H1 (cell line): ENCODE results near the gene CELF4. TPM values are rescaled to one million over a fixed set of nuclear protein-coding genes. Genes with fewer than 3 reads are reported as not detected.
A peak's percentile ranks its signal among the peaks of the same experiment; 100 is the strongest.

ENCODE experiments used
- CTCF ChIA-PET: fragments of 300-600 bp; sonication (Branson Sonifier 250); formaldehyde crosslinking; loops from one replicate; lab custom pipeline; 2021; ENCODE audit not compliant: partially characterized antibody; lab: Charles Lee
- POLR2A ChIA-PET: fragments of 300-600 bp; sonication (Branson Sonifier 250); formaldehyde crosslinking; loops from one replicate; lab custom pipeline; 2021; ENCODE audit warnings: inconsistent platforms; ENCODE audit not compliant: partially characterized antibody; lab: Charles Lee
- DNase-seq, 2 experiments: peaks; one replicate each; pipeline versions ENCODE4 v3.0.0 to v3.0.0-alpha.2; 2010 to 2022; ENCODE audit warnings: low spot score in 2 of 2, low read depth in 1 of 2, mixed read lengths in 1 of 2
- FAIRE-seq: peaks from 2 replicates; lab custom pipeline; 2011; peaks lifted over from hg19 to GRCh38; lab: Jason Lieb, UNC
- H2AFZ ChIP-seq: 2 replicates; pipeline ENCODE4 v1.8.1; 2012; ENCODE audit warnings: low read length, inconsistent platforms
- H2AK5ac ChIP-seq: 2 replicates; pipeline ENCODE4 v1.6.1; 2013; ENCODE audit warnings: low read depth, low read length
- H2BK120ac ChIP-seq: replicated peaks from 2 replicates; pipeline ENCODE3; 2013; ENCODE audit warnings: low read depth, low read length, inconsistent platforms
- H2BK12ac ChIP-seq: 2 replicates; pipeline ENCODE4 v1.6.1; 2013; ENCODE audit warnings: low read depth, low read length
- H2BK15ac ChIP-seq: 2 replicates; pipeline ENCODE4 v1.6.1; 2013; ENCODE audit warnings: low read length
- H2BK20ac ChIP-seq: 2 replicates; pipeline ENCODE4 v1.6.1; 2013; ENCODE audit warnings: low read length
- H2BK5ac ChIP-seq: 2 replicates; pipeline ENCODE4 v1.6.1; 2013; ENCODE audit warnings: low read depth, low read length
- H3K14ac ChIP-seq: 2 replicates; pipeline ENCODE4 v1.6.1; 2013; ENCODE audit warnings: inconsistent platforms; ENCODE audit not compliant: insufficient read length
- H3K18ac ChIP-seq: 2 replicates; pipeline ENCODE4 v1.6.1; 2013; ENCODE audit warnings: low read length; ENCODE audit errors: extremely low read depth
- H3K23ac ChIP-seq: 2 replicates; pipeline ENCODE4 v1.6.1; 2013; ENCODE audit warnings: inconsistent platforms; ENCODE audit not compliant: insufficient read length
- H3K23me2 ChIP-seq: 2 replicates; pipeline ENCODE4 v1.6.1; 2013; ENCODE audit warnings: low read depth, low read length
- H3K27ac ChIP-seq: 2 replicates; pipeline ENCODE4 v1.6.1; 2011; ENCODE audit warnings: low read depth, low read length, inconsistent platforms
- H3K27me3 ChIP-seq, 4 experiments: replicated peaks in 1 of 4; 1 replicate in 1 of 4; 2 replicates in 3 of 4; pipeline versions ENCODE4 v1.6.1 to v1.8.1; 2011 to 2013; ENCODE audit warnings: low read length in 3 of 4, mild to moderate bottlenecking in 3 of 4, inconsistent platforms in 2 of 4, mixed read lengths in 2 of 4, moderate library complexity in 1 of 4; ENCODE audit not compliant: control insufficient read depth in 3 of 4, insufficient read depth in 3 of 4; ENCODE audit errors: extremely low read depth in 1 of 4
- H3K36me3 ChIP-seq, 4 experiments: 2 replicates each; pipeline versions ENCODE4 v1.6.1 to v1.8.1; 2011 to 2013; ENCODE audit warnings: mild to moderate bottlenecking in 4 of 4, low read length in 3 of 4, moderate library complexity in 2 of 4, control low read depth in 1 of 4, inconsistent platforms in 1 of 4; ENCODE audit not compliant: insufficient read depth in 4 of 4, control insufficient read depth in 2 of 4
- H3K4ac ChIP-seq: replicated peaks from 2 replicates; pipeline ENCODE3; 2013; ENCODE audit warnings: low read length, low read depth, mixed read lengths, inconsistent platforms; ENCODE audit not compliant: insufficient read length
- H3K4me1 ChIP-seq, 4 experiments: replicated peaks in 1 of 4; 1 replicate in 1 of 4; 2 replicates in 3 of 4; pipeline versions ENCODE4 v1.6.1 to v1.8.1; 2011 to 2013; ENCODE audit warnings: low read length in 3 of 4, inconsistent platforms in 2 of 4, mixed read lengths in 1 of 4; ENCODE audit not compliant: insufficient read depth in 4 of 4, control insufficient read depth in 3 of 4
- H3K4me2 ChIP-seq, 2 experiments: 2 replicates each; pipeline versions ENCODE4 v1.6.1 to v1.8.1; 2011 to 2013; ENCODE audit warnings: low read depth in 2 of 2, low read length in 2 of 2, control low read depth in 1 of 2, inconsistent platforms in 1 of 2, mild to moderate bottlenecking in 1 of 2; ENCODE audit not compliant: insufficient read depth in 1 of 2
- H3K4me3 ChIP-seq, 4 experiments: fragments of 200-600, 300-600 bp in 1 of 4; sonication (generic), shearing (Covaris generic), sonication (Bioruptor Twin) in 1 of 4; 2 replicates each; pipeline versions ENCODE4 v1.5.1 to v1.8.1; 2011 to 2016; ENCODE audit warnings: low read length in 4 of 4, low read depth in 3 of 4, control low read depth in 2 of 4, inconsistent platforms in 2 of 4, mild to moderate bottlenecking in 2 of 4, mixed read lengths in 1 of 4, moderate library complexity in 1 of 4; ENCODE audit not compliant: insufficient read depth in 2 of 4; ENCODE audit errors: extremely low read depth in 1 of 4
- H3K56ac ChIP-seq: replicated peaks from 2 replicates; pipeline ENCODE3; 2013; ENCODE audit warnings: low read depth, mild to moderate bottlenecking, mixed read lengths, low read length, inconsistent platforms; ENCODE audit not compliant: insufficient read length
- H3K79me1 ChIP-seq: 2 replicates; pipeline ENCODE4 v1.6.1; 2013; ENCODE audit warnings: low read depth, low read length, control low read depth
- H3K79me2 ChIP-seq, 2 experiments: 2 replicates each; pipeline versions ENCODE4 v1.6.1 to v1.8.1; 2012 to 2013; ENCODE audit warnings: low read length in 2 of 2, mild to moderate bottlenecking in 2 of 2, inconsistent platforms in 1 of 2; ENCODE audit not compliant: insufficient read depth in 2 of 2, control insufficient read depth in 1 of 2
- H3K9ac ChIP-seq, 4 experiments: replicated peaks in 1 of 4; 1 replicate in 1 of 4; 2 replicates in 3 of 4; pipeline versions ENCODE4 v1.6.1 to v1.8.1; 2011 to 2013; ENCODE audit warnings: low read depth in 3 of 4, low read length in 3 of 4, control low read depth in 2 of 4, mild to moderate bottlenecking in 2 of 4, moderate library complexity in 2 of 4, inconsistent platforms in 1 of 4; ENCODE audit errors: extremely low read depth in 1 of 4
- H3K9me3 ChIP-seq, 2 experiments: 2 replicates each; pipeline versions ENCODE4 v1.6.1 to v1.8.1; 2012 to 2013; ENCODE audit warnings: mild to moderate bottlenecking in 2 of 2, moderate library complexity in 2 of 2, control low read depth in 1 of 2, inconsistent platforms in 1 of 2, low read depth in 1 of 2, low read length in 1 of 2, mixed read lengths in 1 of 2; ENCODE audit not compliant: insufficient read depth in 2 of 2
- H4K20me1 ChIP-seq, 2 experiments: replicated peaks in 1 of 2; 2 replicates each; pipeline versions ENCODE3 to v1.8.1; 2011 to 2013; ENCODE audit warnings: inconsistent platforms in 2 of 2, low read length in 2 of 2, mild to moderate bottlenecking in 1 of 2; ENCODE audit not compliant: insufficient read depth in 2 of 2, control insufficient read depth in 1 of 2
- H4K5ac ChIP-seq: 2 replicates; pipeline ENCODE4 v1.6.1; 2013; ENCODE audit warnings: low read length, low read depth, mixed read lengths, inconsistent platforms; ENCODE audit not compliant: insufficient read length
- H4K8ac ChIP-seq: 2 replicates; pipeline ENCODE4 v1.8.0; 2013; ENCODE audit warnings: mild to moderate bottlenecking, moderate library complexity, low read length, inconsistent platforms; ENCODE audit not compliant: insufficient read depth; ENCODE audit errors: extremely low read depth
- H4K91ac ChIP-seq: replicated peaks from 2 replicates; pipeline ENCODE3; 2013; ENCODE audit warnings: low read length, mixed read lengths, inconsistent platforms; ENCODE audit not compliant: insufficient read length
- BRCA1 ChIP-seq: IDR thresholded peaks from 2 replicates; pipeline ENCODE4 v1.6.1; 2012; ENCODE audit warnings: low read depth, low read length, improper control_type of control experiment
- CEBPB ChIP-seq: IDR thresholded peaks from 2 replicates; pipeline ENCODE4 v1.6.1; 2012; ENCODE audit warnings: low read depth, low read length
- CHD1 ChIP-seq: IDR thresholded peaks from 2 replicates; pipeline ENCODE4 v1.6.1; 2012; ENCODE audit warnings: low read depth, low read length, improper control_type of control experiment
- FOSL1 ChIP-seq: IDR thresholded peaks from 2 replicates; pipeline ENCODE4 v1.6.1; 2011; ENCODE audit warnings: mild to moderate bottlenecking, low read depth, low read length, moderate library complexity; ENCODE audit not compliant: insufficient read depth
- GABPA ChIP-seq: IDR thresholded peaks from 2 replicates; pipeline ENCODE4 v1.6.1; 2011; ENCODE audit warnings: mild to moderate bottlenecking, low read length, moderate library complexity, borderline replicate concordance; ENCODE audit not compliant: insufficient read depth
- GTF2F1 ChIP-seq: IDR thresholded peaks from 2 replicates; pipeline ENCODE4 v1.6.1; 2012; ENCODE audit warnings: low read depth, low read length, improper control_type of control experiment, borderline replicate concordance
- RBBP5 ChIP-seq: IDR thresholded peaks from 2 replicates; pipeline ENCODE4 v1.7.1; 2012; ENCODE audit warnings: low read depth, mild to moderate bottlenecking, inconsistent platforms, low read length, moderate library complexity, borderline replicate concordance
- WGBS, 2 experiments: shearing (Covaris generic) in 1 of 2; methylation state at CpG; one replicate each; pipeline versions ENCODE4 v1.1.6 to v1.1.7; 2013 to 2015; ENCODE audit warnings: low lambda C conversion rate in 2 of 2, mixed read lengths in 2 of 2, inconsistent platforms in 1 of 2, low coverage in 1 of 2, missing lambda C conversion rate in 1 of 2; ENCODE audit not compliant: insufficient replicate concordance in 2 of 2, insufficient coverage in 1 of 2, insufficient read length in 1 of 2; ENCODE audit errors: extremely low coverage in 1 of 2, missing lambda C conversion rate in 1 of 2; 5-methylcytosine and 5-hydroxymethylcytosine counted together
- polyA plus RNA-seq, 7 experiments: library from polyadenylated mRNA; depleted of rRNA in 3 of 7; stranded (reverse) in 5 of 7; unstranded in 2 of 7; fragments of >200 nt in 5 of 7; fragments of 200-250 nt in 2 of 7; gene quantifications; 1 replicate in 5 of 7; 2 replicates in 1 of 7; 4 replicates in 1 of 7; pipeline versions ENCODE4 v1.2.1 to v1.2.3, GENCODE V29; 2011 to 2013; ENCODE audit warnings: missing spikeins in 2 of 7, mixed read lengths in 2 of 7
- total RNA-seq: library from RNA; stranded (reverse); fragmentation: NEBNext Ultra II Directional; extraction: Animal tissue kit (Norgen Biotek cat#: 25700); gene quantifications from 2 replicates; pipeline ENCODE4 v1.2.1, GENCODE V29; 2021

CELF4 gene
- total and polyA plus RNA-seq, 2 of the 8 experiments (the other 6 are each of a cell fraction or from before 2014, with no cell fraction given), result 1.6 to 3.4 TPM

GRCh38 chr18:37499913-37500312, 65.7 kb downstream of the CELF4 start:
- H3K79me2 ChIP-seq, result no peaks in the 10 kb centered on the region
- peak overlapping the region; percentile 95; the same call in 1 of the 2 replicates for H2BK12ac ChIP-seq
- no peak overlapping the region for H4K8ac ChIP-seq
- H3K4me1 ChIP-seq, result peaks cover 0 to 10% (median 3%) of the 10 kb centered on the region in 4 experiments; a peak in 3 of 7 replicates
- no peaks in the 10 kb centered on the region for H3K27me3 ChIP-seq
- FAIRE-seq, result no peak
- H2AFZ ChIP-seq, result no peak overlapping the region
- WGBS, 2 experiments, result 90% methylated on average over 9 of the region's 10 CpGs; no CpG with 5 or more reads in 1 of the 2 experiments
- H4K91ac ChIP-seq, result no peak overlapping the region
- ChIA-PET CTCF (interaction anchor here (0.9 to 7.4 kb wide), 11 partner anchors 9 to 56 kb away, joined by 3 to 46 read pairs (median 7); no protein-coding TSS in a partner anchor), POLR2A (interaction anchor here (1.5 to 1.8 kb wide), 2 partner anchors 9 to 15 kb away, joined by 3 to 6 read pairs; no protein-coding TSS in a partner anchor)
- no peak overlapping the region for H3K4me3 ChIP-seq
- DNase-seq, result no peak
- H3K18ac ChIP-seq, result no peak overlapping the region
- no peak overlapping the region for H3K56ac ChIP-seq
- no peak overlapping the region for H2BK120ac ChIP-seq
- no peak overlapping the region for H2BK5ac ChIP-seq
- no peak overlapping the region for H3K27ac ChIP-seq
- H3K9ac ChIP-seq, result no peak overlapping the region
- H3K79me1 ChIP-seq, result no peaks in the 10 kb centered on the region
- no peak overlapping the region for H3K23ac ChIP-seq
- no peak overlapping the region for H2BK15ac ChIP-seq
- H3K9me3 ChIP-seq, result no peaks in the 10 kb centered on the region
- no peak overlapping the region for H4K5ac ChIP-seq
- peak overlapping the region; percentile 29; the same call in 1 of the 2 replicates for H2BK20ac ChIP-seq
- H3K23me2 ChIP-seq, result 0 out of 2 replicates have a peak, but pooled peaks cover 2% of the 10 kb centered on the region
- H3K4me2 ChIP-seq, result no peak overlapping the region
- no peak overlapping the region for H3K4ac ChIP-seq
- no peak overlapping the region for H2AK5ac ChIP-seq
- H3K14ac ChIP-seq, result no peak overlapping the region
- TF ChIP-seq CHD1, result no peak
- no peak for TF ChIP-seq BRCA1
- TF ChIP-seq CEBPB, result no peak
- no peak for TF ChIP-seq GTF2F1
- TF ChIP-seq FOSL1, result no peak
- no peak for TF ChIP-seq RBBP5
- no peak for TF ChIP-seq GABPA
- no peaks in the 10 kb centered on the region; a peak in 2 of 8 replicates for H3K36me3 ChIP-seq
- no peaks in the 10 kb centered on the region for H4K20me1 ChIP-seq
